ENCODE results near the gene BTN3A1.

DNA sequence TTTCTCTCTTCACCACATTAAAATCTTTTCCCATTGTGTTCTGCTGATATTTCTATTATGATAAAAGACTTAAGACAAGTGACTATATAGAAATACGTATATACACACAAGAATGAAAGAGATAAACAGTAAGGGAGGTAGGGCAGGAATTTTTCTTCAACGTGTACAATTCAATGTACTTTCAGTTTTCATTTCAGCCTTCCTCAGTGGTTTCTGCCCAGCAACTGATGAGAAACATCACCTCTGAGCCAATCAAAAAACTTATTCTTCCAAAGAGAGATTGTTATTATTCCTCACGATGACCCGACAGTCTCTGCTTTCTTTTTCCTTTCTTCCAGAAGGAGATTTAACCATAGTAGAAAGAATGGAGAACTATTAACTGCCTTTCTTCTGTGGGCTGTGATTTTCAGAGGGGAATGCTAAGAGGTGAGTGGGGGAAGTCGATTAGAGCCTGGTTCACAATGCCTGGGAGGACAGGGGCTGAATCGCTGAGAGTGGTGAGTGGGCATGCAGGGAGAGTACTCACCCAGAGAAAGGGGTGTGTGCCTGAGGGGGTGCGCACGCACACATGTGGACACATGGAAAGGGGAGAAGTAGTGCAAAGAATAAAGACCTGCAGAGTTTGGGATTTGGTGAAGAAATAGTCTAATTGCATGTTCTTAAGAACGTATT lies at the start of gene BTN3A1:
- TF ChIP-seq POLR2AphosphoS5 (IDR thresholded peaks at IDR 0.05; ENCODE audit: low read depth, low read length), result no peak
- TF ChIP-seq POLR2A (IDR thresholded peaks at IDR 0.05; ENCODE audit: low read depth, low read length), result no peak
